Mammary epithelial cell (primary cell): Measurements from ENCODE around the gene BCDIN3D.

Experiments used
- EZH2 ChIP-seq: IDR thresholded peaks from 2 replicates; pipeline ENCODE4 v1.6.1; 2012; ENCODE audit warnings: low read length, inconsistent platforms, borderline replicate concordance
- TF ChIP-seq, protein P1 (sequence below), 2 donors: IDR thresholded peaks in 1 of 2; conservative IDR thresholded peaks in 1 of 2; 2 replicates each; pipeline ENCODE4 v1.5.1; 2011 to 2012; ENCODE audit warnings: inconsistent platforms in 2 of 2, low read length in 2 of 2, mild to moderate bottlenecking in 2 of 2, control low read depth in 1 of 2, low read depth in 1 of 2; ENCODE audit not compliant: insufficient read depth in 1 of 2; ENCODE audit errors: extremely low read depth in 1 of 2

DNA sequence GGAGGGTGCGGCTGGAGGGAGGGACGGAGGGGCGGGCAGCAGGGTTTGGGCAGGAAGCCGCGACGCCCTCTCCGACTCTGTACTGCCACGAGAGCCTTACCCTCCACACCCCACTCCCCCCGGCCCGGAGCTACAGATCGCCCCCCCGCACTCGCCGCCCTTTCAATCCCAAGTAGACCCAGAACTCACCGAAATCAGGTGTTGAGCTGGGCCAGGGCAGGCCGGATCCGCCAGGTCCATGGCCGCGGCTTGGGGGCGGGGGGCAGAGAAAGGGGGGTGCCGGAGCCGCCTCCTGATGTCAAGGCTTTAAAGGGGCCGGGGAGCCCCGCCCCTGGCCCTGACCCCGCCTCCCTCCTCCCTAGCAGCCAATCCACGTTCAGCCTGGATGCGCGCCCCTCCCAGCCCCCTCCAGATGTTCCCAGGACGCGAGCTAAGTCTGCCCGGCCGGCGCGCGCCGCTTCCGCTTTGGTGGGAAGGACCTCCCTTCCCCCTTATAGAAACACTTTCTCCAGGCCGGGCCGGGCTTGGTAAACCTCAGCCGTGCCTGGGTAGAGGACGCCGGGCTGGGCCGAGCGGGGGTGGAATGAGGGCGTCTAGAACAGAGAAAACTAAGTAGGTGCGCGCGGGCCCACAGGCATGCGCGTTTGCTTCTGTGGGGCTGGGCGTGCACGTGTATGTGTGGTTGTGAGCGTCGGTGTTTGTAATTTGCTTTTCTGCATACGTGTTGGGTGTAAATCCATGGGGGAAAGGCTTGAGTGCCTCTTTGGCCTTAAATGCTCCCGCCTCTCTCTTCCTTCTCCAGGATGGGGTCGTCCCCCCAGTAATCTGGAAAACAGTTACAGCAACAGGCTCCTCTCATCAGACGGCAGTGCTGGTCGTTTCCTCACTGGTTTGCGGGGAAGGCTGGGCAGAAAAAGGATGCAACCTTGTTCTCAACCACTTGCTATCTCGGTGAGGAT, 14.5 kb downstream of the BCDIN3D start, which contains the start of gene NCKAP5L:
- TF ChIP-seq, protein P1, sequence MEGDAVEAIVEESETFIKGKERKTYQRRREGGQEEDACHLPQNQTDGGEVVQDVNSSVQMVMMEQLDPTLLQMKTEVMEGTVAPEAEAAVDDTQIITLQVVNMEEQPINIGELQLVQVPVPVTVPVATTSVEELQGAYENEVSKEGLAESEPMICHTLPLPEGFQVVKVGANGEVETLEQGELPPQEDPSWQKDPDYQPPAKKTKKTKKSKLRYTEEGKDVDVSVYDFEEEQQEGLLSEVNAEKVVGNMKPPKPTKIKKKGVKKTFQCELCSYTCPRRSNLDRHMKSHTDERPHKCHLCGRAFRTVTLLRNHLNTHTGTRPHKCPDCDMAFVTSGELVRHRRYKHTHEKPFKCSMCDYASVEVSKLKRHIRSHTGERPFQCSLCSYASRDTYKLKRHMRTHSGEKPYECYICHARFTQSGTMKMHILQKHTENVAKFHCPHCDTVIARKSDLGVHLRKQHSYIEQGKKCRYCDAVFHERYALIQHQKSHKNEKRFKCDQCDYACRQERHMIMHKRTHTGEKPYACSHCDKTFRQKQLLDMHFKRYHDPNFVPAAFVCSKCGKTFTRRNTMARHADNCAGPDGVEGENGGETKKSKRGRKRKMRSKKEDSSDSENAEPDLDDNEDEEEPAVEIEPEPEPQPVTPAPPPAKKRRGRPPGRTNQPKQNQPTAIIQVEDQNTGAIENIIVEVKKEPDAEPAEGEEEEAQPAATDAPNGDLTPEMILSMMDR (conservative IDR thresholded peaks at IDR 0.05 in 1 of 2, IDR thresholded peaks at IDR 0.05 in 1 of 2; ENCODE audit: extremely low read depth in 1 of 2, insufficient read depth in 1 of 2, low read depth in 1 of 2, low read length in 2 of 2) = no peak
- no peak for TF ChIP-seq EZH2
